ENCODE results near the gene COG5. TPM values are rescaled to one million over a fixed set of nuclear protein-coding genes. Genes with fewer than 3 reads are reported as not detected.

Gene COG5
- total RNA-seq, 1 experiment from 2014 or later, result 20.2 TPM

DNA sequence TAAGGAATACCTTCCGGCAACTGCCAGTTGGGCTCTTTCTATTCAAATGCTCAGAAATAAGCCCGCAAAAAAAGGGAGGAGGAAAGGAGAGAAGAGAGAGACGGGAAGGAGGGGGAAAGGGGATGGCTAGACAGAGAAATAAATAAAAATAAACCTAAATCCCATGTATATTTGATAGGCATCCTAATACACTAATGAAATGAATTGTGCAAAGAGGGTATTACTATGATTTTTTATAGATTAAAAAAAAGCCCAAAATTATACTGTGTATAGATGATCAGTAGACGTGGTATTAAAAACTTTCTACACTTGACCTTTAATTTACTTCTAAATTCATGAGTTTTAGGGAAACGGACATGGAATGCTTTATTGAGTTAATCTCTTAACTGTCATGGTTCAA, 305.0 kb downstream of the COG5 start:
- no peak for DNase-seq
- H3K27me3 ChIP-seq (ENCODE audit: insufficient read depth, low read length), result no peaks in the 10 kb centered on the region
- H3K79me1 ChIP-seq (ENCODE audit: insufficient read depth, low read depth, low read length, poor library complexity, severe bottlenecking), result no peaks in the 10 kb centered on the region
- no peaks in the 10 kb centered on the region for H3K9me3 Mint-ChIP-seq
- no peak overlapping the region for H3K18ac ChIP-seq (ENCODE audit: insufficient read length, low read depth, low read length)
- no peak overlapping the region for H3K9ac ChIP-seq (ENCODE audit: extremely low read depth, insufficient read length, low read length)
- H3K4me2 ChIP-seq (ENCODE audit: insufficient read depth, insufficient read length, low read length), result no peak overlapping the region
- H3K4ac ChIP-seq (ENCODE audit: low read depth, low read length), result no peak overlapping the region
- H3K27ac ChIP-seq (ENCODE audit: insufficient read length, low read depth, low read length), result no peak overlapping the region
- H2AK5ac ChIP-seq (ENCODE audit: insufficient read length, low read length), result no peak overlapping the region
- peaks cover 5 to 6% of the 10 kb centered on the region in 2 experiments; a peak in 3 of 4 replicates for H3K4me1 Mint-ChIP-seq
- H2BK15ac ChIP-seq (ENCODE audit: low read depth, low read length), result no peak overlapping the region
- no peak overlapping the region; a peak in 1 of 7 replicates for H3K27ac Mint-ChIP-seq
- H3K36me3 Mint-ChIP-seq (ENCODE audit: insufficient read depth in 1 of 3, low read depth in 3 of 3), result no peaks in the 10 kb centered on the region
- H3K9me3 ChIP-seq (ENCODE audit: control insufficient read depth, low read depth, low read length), result no peaks in the 10 kb centered on the region
- no peaks in the 10 kb centered on the region for H3K27me3 Mint-ChIP-seq (ENCODE audit: low read depth)
- TF ChIP-seq, protein P1, sequence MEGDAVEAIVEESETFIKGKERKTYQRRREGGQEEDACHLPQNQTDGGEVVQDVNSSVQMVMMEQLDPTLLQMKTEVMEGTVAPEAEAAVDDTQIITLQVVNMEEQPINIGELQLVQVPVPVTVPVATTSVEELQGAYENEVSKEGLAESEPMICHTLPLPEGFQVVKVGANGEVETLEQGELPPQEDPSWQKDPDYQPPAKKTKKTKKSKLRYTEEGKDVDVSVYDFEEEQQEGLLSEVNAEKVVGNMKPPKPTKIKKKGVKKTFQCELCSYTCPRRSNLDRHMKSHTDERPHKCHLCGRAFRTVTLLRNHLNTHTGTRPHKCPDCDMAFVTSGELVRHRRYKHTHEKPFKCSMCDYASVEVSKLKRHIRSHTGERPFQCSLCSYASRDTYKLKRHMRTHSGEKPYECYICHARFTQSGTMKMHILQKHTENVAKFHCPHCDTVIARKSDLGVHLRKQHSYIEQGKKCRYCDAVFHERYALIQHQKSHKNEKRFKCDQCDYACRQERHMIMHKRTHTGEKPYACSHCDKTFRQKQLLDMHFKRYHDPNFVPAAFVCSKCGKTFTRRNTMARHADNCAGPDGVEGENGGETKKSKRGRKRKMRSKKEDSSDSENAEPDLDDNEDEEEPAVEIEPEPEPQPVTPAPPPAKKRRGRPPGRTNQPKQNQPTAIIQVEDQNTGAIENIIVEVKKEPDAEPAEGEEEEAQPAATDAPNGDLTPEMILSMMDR (conservative IDR thresholded peaks at IDR 0.05), result no peak
- no peak overlapping the region for H2BK20ac ChIP-seq (ENCODE audit: low read depth, low read length, poor library complexity, severe bottlenecking)
- H3K79me2 ChIP-seq (ENCODE audit: insufficient read depth, low read length), result no peaks in the 10 kb centered on the region
- WGBS (ENCODE audit: extremely low coverage, insufficient read length, low lambda C conversion rate), result no CpG with 5 or more reads among the region's 5 CpGs
- H3K23ac ChIP-seq (ENCODE audit: insufficient read length, low read depth, low read length), result no peak overlapping the region
- H3K4me1 ChIP-seq (ENCODE audit: insufficient read depth, low read length), result no peaks in the 10 kb centered on the region; the same call in 1 of the 2 replicates
- no peak overlapping the region for H3T11ph ChIP-seq (ENCODE audit: low read length)
- H4K20me1 ChIP-seq (ENCODE audit: control insufficient read depth, insufficient read depth, insufficient read length), result no peaks in the 10 kb centered on the region
- H4K8ac ChIP-seq (replicated peaks; ENCODE audit: insufficient read length, low read depth, low read length), result no peak overlapping the region
- H2BK5ac ChIP-seq (ENCODE audit: insufficient read length, low read length), result no peak overlapping the region
- H3K23me2 ChIP-seq (ENCODE audit: insufficient read length, low read depth, low read length, poor library complexity, severe bottlenecking), result no peaks in the 10 kb centered on the region
- H2BK120ac ChIP-seq (ENCODE audit: low read depth, low read length, poor library complexity, severe bottlenecking), result no peak overlapping the region
- no peak overlapping the region for H4K5ac ChIP-seq (ENCODE audit: insufficient read length, low read depth, low read length)
- no peak overlapping the region for H3K56ac ChIP-seq (ENCODE audit: insufficient read length, low read depth, low read length)
- no peak overlapping the region for H2BK12ac ChIP-seq (ENCODE audit: insufficient read length, low read depth, low read length)
- no peak overlapping the region for H3K4me3 Mint-ChIP-seq
- no peak overlapping the region for H3K14ac ChIP-seq (ENCODE audit: insufficient read depth, low read length)
- H2AFZ ChIP-seq (ENCODE audit: low read length), result no peak overlapping the region
- H4K91ac ChIP-seq (ENCODE audit: insufficient read length, low read depth, low read length), result no peak overlapping the region

All from H9 (cell line).